Astrocyte of the hippocampus (primary cell): ENCODE measurements around the gene NGLY1.

Experiments
- DNase-seq: peaks from one replicate; pipeline ENCODE4 v3.0.0; 2011; ENCODE audit warnings: low read depth, low spot score

Gene NGLY1

GRCh38 chr3:25784971-25785370, 1.7 kb upstream of the NGLY1 start:
- no peak for DNase-seq

GRCh38 chr3:25783661-25784512, 644 bp upstream of the NGLY1 start:
- DNase-seq = peak; percentile 71

- DNase-seq = no peak
Measured at GRCh38 chr3:25782636-25782937, 656 bp downstream of the NGLY1 start.

GRCh38 chr3:25781758-25782594, 1.3 kb downstream of the NGLY1 start:
- DNase-seq = no peak

GRCh38 chr3:25781145-25781757, 2.0 kb downstream of the NGLY1 start:
- DNase-seq = no peak

GRCh38 chr3:25780618-25781017, 2.6 kb downstream of the NGLY1 start:
- DNase-seq = no peak

GRCh38 chr3:25775936-25776335, 7.3 kb downstream of the NGLY1 start:
- no peak for DNase-seq

- DNase-seq = no peak
Measured at GRCh38 chr3:25768851-25769250, 14.4 kb downstream of the NGLY1 start.

- no peak for DNase-seq
Measured at GRCh38 chr3:25751725-25752124, 31.5 kb downstream of the NGLY1 start.

GRCh38 chr3:25751048-25751447, 32.2 kb downstream of the NGLY1 start:
- DNase-seq = no peak

GRCh38 chr3:25749031-25749581, 34.1 kb downstream of the NGLY1 start:
- DNase-seq = no peak

GRCh38 chr3:25748189-25748588, 35.1 kb downstream of the NGLY1 start:
- DNase-seq = no peak

- peak; percentile 2 for DNase-seq
Measured at GRCh38 chr3:25747033-25747432, 36.2 kb downstream of the NGLY1 start.

GRCh38 chr3:25744470-25744869, 38.8 kb downstream of the NGLY1 start:
- no peak for DNase-seq

GRCh38 chr3:25728101-25728500, 55.1 kb downstream of the NGLY1 start:
- no peak for DNase-seq

- DNase-seq = no peak
Measured at GRCh38 chr3:25727316-25727715, 55.9 kb downstream of the NGLY1 start.

GRCh38 chr3:25725810-25726209, 57.4 kb downstream of the NGLY1 start:
- peak; percentile 15 for DNase-seq

- no peak for DNase-seq
Measured at GRCh38 chr3:25724948-25725645, 58.1 kb downstream of the NGLY1 start.

- no peak for DNase-seq
Measured at GRCh38 chr3:25723802-25724201, 59.4 kb downstream of the NGLY1 start.

GRCh38 chr3:25719321-25719720, 63.9 kb downstream of the NGLY1 start:
- no peak for DNase-seq

GRCh38 chr3:25713341-25713985, 69.8 kb downstream of the NGLY1 start:
- DNase-seq = no peak
